Measurements from ENCODE around the gene ZBTB2.

DNA sequence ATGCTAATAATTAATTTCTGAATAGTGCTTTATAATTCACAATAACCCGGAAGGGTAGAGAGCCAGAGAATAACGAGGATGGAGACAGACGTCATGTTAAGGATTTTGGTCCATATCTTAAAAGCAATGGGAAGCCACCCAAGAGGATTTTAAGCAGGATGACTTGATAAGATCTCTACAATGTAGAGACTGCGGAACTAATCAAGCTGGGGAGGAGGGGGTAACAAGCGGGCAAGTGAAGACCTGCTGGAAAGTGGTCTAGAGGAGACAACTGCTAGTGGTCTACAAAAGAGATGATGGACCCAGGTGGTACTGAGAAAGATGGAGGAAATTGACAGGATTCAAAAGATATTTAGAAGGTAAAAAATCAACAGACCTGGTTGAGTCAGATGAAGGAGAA is 7.2 kb downstream of the ZBTB2 start:
- no peak for TF ChIP-seq POLR2A (IDR thresholded peaks at IDR 0.05; ENCODE audit: low read depth, low read length)
- no peak for TF ChIP-seq TAF1 (IDR thresholded peaks at IDR 0.05; ENCODE audit: low read depth, low read length)
- TF ChIP-seq POLR2AphosphoS5 (IDR thresholded peaks at IDR 0.05; ENCODE audit: low read depth, low read length): no peak
- no peak for TF ChIP-seq POU2F2 (IDR thresholded peaks at IDR 0.05; ENCODE audit: low read depth, low read length)
- TF ChIP-seq PAX5 (IDR thresholded peaks at IDR 0.05; ENCODE audit: insufficient read depth, low read length, severe bottlenecking): no peak
- no peak for TF ChIP-seq SPI1 (IDR thresholded peaks at IDR 0.05; ENCODE audit: low read depth, low read length)

Data from GM12891 (cell line).